ENCODE measurements around the gene NRXN3. TPM values are rescaled to one million over a fixed set of nuclear protein-coding genes. Genes with fewer than 3 reads are reported as not detected.
"Not testable (repeated sequence)": the region's sequence is repeated elsewhere in the genome, so short reads cannot be mapped to it uniquely, and the experiment has no call there.

The NRXN3 gene
- total RNA-seq, 1 donor from 2014 or later = 38.1 TPM

DNA sequence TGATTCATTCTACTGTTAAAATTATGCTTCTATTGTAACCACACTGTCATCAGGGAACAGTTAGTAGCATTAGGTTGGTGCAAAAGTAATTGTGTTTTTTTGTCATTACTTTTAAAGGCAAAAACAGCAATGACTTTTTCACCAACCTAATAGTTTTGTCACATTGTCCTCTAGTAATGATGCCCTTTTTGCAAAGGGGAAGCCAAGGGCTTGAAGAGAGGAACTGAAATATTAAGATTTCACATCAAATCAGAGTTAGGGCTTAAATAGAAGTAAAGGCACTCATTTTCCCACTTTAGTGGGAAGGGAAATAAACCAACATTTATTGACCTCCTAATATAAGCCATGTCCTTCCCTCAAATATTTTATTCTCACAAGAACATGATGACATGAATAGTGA lies 273.7 kb downstream of the NRXN3 start:
- DNase-seq (ENCODE audit: low spot score) = no peak
- no peak for ATAC-seq

DNA sequence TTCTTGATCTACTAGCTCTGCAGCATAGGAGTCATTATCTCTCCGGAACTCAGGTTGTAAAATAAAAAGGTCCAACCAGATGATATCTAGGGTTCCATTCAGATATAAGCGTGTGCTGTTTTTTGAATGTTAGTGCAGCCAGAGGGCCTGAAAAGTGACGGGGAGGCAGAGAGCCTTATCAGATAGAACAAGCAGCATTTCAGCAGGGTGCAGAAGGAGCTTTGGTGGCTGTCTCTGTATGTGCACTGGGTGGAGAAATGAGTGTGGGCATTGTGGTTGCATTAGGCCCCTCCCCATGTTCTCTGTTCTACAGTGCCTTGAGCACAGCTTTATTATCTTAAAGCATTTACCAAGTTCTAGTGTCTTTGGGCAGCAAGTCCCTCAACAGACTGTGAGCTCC lies 275.1 kb downstream of the NRXN3 start:
- no peak for DNase-seq (ENCODE audit: low spot score)
- no peak for ATAC-seq
- intact Hi-C loops (cut with DNase I) = no loop called here

More for the DNA sequence above, 273.7 kb downstream of the NRXN3 start:
- intact Hi-C loops (cut with DNase I) = no loop called here

DNA sequence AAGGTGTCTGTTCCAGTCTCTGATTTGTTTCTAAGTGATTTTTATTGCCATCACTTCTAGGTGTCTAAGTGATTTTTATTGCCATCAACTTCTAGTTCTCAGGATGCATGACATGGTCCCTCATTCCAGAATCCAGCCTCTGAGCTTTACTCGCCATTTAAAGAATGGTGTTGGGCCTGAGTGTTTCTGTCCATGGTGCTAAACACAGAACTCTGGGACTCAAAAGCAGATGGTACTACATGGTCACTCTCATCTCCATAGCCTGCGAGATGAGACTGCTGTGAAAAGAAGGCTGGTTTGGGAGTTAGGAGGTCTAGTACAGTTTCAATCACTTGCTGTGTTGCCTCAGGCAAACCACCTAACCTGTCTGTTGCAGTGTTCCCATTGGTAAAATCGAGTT lies 276.6 kb downstream of the NRXN3 start:
- DNase-seq (ENCODE audit: low spot score) (no peak), ATAC-seq (no peak)
- intact Hi-C loops (cut with DNase I) = no loop called here

DNA sequence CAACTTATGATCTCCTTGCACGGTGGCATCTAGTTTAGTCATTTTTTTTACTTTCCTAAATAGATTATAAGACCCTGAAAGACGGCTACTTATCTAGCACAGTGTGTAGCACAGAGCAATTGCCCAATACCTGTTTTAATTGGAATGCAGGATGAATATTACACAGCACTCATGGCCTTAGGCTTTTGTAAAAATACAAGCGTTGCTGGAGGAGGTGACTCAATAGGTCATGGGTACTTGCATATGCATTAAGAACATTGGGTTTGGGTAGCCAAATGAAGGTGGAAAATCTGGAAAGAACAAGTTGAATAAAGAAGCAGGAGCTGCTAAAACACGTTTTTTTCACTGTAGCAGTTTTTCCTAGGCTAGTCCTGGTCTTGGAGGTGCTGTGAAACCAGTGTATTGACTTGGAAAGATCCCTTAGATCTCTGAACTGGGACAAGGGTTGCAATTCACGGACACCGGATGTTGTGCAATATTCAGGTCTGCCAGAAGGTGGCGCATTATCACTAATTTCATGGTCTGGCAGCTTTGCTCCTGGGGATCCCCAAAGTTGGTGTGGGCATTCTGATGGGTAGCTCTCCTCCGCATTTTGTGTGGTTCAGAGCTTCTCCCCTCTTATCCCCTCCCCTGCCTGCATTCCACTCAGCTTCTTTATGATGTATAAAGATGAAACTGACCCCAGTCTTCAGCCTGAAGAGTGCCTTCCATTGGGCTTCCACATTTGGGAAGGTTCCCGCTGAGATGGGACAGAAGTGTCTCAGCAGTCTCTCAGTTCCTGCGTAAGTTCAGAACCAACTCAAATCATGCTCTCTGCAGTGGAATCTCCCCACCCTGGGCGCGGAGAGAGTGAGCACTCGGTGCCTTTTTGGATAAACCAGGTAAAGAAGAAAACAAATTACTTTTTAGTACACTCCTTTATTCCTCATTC lies 278.3 kb downstream of the NRXN3 start:
- intact Hi-C loops (cut with DNase I) = no loop called here
- ATAC-seq (no peak), DNase-seq (ENCODE audit: low spot score) (no peak)

DNA sequence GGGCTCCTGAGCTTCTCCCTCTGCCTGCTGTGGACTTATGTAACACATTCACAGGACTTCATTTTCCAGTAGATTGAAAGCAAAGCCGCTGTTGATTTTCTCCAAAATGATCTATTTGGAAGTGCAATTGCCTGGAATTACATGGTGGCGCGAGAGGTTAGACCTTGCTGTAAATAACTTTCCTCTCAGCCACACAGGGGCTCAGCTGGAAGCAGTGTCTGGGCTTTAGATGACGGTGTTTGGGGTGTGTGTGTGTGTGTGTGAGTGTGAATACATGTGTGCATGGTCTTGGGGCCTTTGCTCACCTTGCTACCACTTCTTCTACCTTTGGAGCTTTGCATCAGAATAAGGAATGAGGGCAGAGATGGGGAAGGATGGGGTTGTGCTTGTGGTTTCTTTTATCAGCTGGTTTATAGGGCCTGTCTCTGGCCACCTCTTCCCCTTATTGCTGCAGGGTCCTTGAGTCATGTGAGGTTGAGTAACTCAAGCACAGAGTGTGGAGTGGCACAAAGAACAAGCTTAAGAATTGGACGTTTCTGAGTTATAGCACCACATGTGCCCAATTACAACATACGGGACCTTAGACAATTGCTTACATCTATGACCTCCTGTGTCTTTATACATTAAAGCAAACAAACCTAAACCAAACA lies 280.6 kb downstream of the NRXN3 start:
- ATAC-seq (no peak), DNase-seq (ENCODE audit: low spot score) (no peak)
- intact Hi-C loops (cut with DNase I) = no loop called here

DNA sequence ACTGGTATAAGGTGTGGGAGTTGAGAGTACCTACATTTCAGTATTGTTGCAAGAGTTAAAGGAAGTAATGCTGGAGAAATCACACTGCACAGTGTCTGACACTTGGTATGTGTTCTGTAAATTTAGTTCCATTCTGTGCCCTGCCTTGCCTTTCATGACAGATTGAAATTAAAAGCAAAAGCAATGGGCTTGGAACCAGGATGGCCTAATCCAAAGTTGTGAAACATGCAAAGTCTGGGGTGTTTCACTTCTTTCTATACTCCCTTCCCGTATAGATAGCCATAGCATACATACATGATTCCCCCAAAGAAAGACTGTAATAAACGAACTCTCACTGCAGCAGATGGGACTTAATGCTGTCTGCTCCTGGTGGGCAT lies 281.1 kb downstream of the NRXN3 start:
- DNase-seq (ENCODE audit: low spot score) (no peak), ATAC-seq (no peak)
- intact Hi-C loops (cut with DNase I) = no loop called here

DNA sequence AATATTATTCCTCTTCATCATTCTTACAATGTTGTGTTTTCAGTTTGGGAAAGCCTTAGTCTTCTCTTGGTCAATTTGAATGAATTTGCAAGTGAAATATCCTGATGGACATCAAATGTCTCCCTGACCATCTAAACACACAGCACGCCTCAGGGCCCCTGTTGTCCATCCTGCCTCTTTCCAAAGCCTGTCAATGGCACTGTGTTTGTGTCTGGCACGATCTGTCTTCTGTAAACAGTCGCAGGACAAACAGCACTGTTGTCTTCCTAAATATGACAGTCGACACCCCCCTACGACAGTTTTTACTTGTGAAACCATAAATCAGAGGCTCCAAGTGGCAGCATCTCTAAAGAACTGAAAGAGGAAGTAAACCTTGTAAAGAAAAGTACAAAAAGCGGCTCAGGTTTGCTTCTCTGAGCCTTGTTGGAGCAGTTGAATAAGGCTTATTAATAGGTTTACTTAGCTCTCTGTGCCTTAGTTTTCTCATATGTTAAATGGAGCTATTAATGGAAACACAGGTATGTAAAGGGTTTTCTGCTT lies 285.8 kb downstream of the NRXN3 start:
- intact Hi-C loops (cut with DNase I) = no loop called here

DNA sequence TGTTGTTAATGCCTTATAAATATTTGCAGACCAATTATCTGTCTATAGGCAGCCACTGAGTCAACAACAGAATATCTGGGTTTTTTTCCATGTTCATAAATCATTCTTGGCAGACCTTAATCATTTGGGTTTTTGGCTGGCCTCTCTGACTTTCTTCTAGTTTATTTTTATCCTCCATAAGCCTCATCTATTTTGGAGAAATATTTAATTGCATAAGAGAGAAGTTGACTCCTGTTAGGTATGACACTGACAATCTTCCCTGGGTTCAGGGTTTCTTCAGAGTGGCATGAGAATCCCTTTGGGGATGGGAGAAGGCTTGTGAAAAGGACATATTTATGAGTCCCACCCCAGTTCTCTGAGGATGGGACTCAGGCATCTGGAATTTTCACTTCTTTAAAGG lies 299.8 kb downstream of the NRXN3 start:
- no peak for ATAC-seq
- intact Hi-C loops (cut with DNase I) = no loop called here
- DNase-seq (ENCODE audit: low spot score) = no peak

More for the DNA sequence above, 285.8 kb downstream of the NRXN3 start:
- ATAC-seq (no peak), DNase-seq (ENCODE audit: low spot score) (no peak)

DNA sequence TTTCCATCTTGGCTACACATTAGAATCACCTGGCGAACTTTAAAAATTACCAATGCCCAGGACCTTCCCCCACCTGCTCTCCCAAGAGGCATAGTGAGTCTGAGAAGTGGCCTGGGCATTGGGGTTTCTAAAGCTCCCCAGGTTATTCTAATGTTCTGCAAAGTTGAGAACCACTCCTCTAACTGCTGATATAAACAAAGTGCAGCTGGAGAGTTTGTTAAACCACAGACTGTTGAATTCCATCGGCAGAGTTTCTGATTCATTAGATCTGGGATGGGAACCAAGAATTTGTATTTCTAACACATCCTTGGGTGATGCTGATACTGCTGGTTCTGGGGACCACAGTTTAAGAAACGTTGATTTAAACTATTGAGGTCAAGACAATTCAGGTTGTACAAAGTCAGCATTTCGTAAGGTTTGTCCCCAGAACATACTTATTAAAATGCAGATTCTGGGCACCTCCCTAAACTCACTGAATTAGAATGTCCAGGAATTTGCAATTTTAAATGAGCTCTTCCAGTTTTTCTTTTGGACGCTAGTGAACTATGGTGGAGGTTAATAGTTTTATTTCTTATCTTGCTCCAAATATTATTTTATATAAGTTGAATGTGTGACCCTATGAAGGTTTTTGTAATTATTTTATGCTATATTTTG lies 309.1 kb downstream of the NRXN3 start:
- DNase-seq (ENCODE audit: low spot score) (no peak), ATAC-seq (no peak)
- intact Hi-C loops (cut with DNase I) = no loop called here

DNA sequence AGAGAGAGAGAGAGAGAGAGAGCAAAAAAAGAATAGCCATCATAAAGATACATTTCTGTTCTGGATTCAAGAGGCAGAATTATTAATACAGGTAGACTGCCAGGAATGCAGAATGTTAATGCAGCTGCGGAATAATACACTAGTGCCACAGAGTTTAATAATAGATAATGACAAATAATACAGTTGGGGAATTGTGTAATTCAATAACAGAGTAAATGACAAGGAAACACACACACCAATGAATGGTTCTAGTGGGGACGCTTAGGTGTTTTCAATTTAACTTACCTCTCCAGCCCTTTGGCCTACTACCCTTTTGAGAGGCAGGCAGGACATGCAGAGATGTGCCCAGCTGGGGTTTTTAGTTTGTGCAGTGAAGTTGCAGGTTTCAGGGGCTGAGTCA lies 313.9 kb downstream of the NRXN3 start:
- intact Hi-C loops (cut with DNase I) = no loop called here
- DNase-seq (ENCODE audit: low spot score) = no peak
- no peak for ATAC-seq

DNA sequence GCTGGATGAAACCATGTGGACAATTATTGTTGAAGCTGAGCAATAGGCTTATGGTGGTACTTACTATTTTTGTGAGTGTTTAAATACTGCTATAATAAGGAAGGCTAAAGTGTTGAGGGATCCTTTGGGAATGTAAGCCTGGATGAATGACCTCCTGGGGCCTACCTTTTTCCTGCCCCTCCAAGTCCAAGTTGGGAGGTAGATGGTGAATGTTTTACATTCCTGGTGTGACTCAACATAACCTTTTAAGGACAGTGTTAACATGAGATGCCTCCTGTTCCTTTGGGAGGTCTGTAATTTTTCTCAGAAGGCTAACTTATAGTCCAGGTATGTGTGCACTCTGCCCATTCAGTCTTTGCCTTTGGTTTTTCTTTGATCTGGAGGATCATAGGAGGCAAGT lies 315.9 kb downstream of the NRXN3 start:
- intact Hi-C loops (cut with DNase I) = no loop called here
- DNase-seq (ENCODE audit: low spot score) (no peak), ATAC-seq (no peak)

DNA sequence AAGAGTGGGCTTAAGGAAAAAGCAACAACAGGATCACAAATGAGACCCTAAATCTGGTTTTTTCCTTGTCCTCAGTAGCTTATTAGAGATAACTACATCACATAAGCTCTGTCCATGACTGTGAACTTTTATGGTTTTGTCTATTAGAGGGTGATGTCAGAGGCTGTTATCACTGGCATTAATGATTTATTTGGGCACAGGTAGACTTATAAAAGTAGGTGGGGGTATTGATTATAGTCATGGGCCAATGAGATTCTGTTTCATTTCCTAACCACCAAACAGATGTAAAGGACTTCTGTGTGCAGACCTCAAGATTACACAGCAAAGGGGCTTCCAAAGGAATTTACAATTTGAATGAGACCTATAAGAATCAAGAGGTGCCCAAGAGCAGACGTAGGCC lies 316.4 kb downstream of the NRXN3 start:
- intact Hi-C loops (cut with DNase I) = no loop called here
- ATAC-seq = no peak
- no peak for DNase-seq (ENCODE audit: low spot score)

DNA sequence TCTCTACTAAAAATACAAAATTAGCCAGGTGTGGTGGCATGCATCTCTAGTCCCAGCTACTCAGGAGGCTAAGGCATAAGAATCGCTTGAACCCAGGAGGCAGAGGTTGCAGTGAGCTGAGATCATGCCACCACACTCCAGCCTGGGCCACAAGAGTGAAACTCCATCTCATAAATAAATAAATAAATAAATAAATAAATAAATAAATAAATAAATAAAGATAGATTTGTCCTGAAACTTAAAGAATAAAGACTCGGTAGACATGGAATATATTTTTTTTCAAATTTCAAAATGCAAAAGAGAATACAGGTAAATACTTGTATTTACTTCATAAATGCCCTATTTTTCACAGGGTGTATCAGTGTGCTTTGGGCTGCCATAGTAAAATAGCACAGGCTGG lies 317.4 kb downstream of the NRXN3 start:
- ATAC-seq; DNase-seq (ENCODE audit: low spot score); intact Hi-C loops (cut with DNase I): not testable (repeated sequence)

DNA sequence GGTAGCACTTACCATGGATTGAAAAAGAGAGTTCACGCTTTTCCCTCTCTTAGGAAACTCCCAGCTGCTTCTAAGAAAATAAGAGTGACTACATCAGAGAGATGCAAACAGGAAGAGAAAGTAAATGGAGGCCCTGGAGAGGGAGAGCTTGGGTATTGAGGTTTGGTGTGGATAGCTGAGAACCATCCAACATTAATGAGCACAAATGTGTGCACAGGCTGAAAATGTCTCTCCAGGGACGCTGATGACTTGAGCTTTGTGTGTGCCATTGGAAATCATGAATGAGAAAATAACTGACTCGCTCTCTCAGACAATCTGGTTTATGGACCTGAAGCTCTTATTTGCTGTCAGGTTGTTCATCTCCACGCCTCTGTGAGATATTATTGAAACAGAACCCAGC lies 318.8 kb downstream of the NRXN3 start:
- DNase-seq (ENCODE audit: low spot score) (no peak), ATAC-seq (no peak)
- intact Hi-C loops (cut with DNase I) = no loop called here

DNA sequence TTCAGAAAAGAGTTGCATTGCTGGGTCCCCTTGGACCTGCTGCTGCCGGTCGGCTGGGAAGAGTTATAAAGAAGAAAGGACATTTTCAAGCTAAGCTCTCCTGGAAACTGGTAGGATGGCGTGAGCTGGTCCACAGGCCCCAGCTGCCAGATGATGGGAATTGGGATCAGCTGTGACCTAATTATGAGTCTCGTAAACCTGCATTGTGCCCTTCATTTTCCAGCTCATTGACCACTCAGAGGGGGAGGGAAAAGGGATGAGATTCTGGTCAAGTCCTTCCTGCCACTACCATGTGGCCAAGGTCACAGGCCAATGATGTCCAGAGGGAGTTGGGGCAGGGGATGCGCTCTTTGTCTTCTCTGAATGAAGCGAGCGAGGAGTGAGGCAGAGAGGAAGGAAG lies 320.9 kb downstream of the NRXN3 start:
- no peak for ATAC-seq
- intact Hi-C loops (cut with DNase I) = no loop called here
- DNase-seq (ENCODE audit: low spot score) = no peak

DNA sequence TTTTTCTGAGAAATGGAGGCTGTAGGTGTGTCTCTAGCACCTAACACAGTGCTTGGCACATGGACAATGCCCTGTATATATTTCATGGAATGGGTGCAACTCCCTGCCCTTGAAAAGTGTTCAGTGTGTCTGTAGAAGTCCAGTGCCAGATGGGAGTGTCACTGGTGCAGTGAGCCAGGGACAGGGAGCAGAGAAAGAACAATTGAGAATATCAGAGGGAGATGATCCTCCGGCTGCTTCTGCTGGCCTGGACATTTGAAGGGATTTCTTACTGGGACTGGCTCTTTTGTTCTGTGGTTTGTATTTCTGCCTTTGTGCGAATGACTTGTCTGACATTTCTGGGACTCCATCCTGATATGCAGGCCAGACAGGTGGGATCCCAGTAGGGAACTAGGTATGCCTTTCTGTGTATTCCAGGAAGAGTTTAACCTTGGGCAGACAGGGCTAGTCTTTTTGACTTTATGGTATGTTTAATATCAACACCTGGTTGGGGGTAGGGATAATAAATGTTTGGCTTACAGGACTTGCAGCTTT lies 328.0 kb downstream of the NRXN3 start:
- intact Hi-C loops (cut with DNase I) = no loop called here
- DNase-seq (ENCODE audit: low spot score) = no peak
- no peak for ATAC-seq

DNA sequence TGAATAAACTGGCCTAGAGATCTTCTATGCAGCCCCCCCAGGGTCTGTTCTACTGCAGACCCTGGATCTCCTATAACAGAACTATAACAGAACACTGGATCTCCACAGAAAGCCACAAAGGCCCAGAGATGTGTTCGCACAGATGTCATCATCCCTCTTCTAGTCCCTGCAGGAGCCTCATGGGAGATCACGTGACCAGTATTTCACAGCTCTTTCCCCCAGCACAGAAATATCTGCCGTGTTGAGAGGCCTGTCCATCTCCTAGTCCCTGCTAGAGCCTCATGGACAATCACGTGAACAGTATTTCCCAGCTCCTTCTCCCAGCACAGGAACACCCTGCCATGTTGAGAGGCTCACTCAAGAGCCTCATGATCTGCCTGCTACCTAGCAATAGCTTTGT lies 331.7 kb downstream of the NRXN3 start:
- intact Hi-C loops (cut with DNase I) = no loop called here
- DNase-seq (ENCODE audit: low spot score) (no peak), ATAC-seq (no peak)

DNA sequence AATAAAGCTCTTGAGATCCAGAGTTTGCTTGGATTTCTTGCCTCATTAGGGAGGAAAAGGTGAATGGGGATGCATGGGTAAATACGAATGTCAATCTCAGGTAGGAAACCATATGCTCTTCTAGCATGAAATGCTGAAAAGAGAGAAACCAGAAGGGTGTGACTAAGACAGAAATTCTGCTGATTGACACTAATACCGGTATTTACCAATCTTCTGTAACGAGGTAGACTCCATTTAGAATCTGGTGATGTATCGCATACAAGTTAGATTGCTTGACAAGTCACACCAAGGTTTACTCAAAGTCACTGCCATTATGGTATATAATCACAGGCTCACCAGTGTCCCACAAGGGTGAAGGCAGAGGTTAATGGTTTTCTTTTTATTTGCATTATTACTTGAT lies 337.9 kb downstream of the NRXN3 start:
- intact Hi-C loops (cut with DNase I) = no loop called here
- ATAC-seq (no peak), DNase-seq (ENCODE audit: low spot score) (no peak)

DNA sequence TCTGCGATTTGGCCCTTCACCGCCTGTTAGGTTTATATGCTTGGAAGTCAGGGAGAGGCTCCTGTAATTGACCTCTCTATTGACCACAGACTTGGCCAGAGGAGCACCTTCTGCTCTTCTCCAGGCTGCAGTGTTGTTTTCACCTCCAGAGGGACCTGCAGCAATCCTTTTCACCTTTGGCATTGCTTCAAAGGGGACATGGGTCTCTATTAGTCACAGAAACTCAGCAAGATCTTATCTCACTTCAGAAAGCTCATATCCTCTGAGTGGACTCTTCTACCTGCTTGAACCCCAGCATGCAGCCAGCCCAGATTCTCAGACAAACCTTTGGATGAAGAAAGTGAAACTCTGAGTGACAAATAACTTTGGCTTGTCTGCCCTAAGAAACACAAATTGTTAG lies 339.3 kb downstream of the NRXN3 start:
- DNase-seq (ENCODE audit: low spot score) = no peak
- no peak for ATAC-seq
- intact Hi-C loops (cut with DNase I) = no loop called here

DNA sequence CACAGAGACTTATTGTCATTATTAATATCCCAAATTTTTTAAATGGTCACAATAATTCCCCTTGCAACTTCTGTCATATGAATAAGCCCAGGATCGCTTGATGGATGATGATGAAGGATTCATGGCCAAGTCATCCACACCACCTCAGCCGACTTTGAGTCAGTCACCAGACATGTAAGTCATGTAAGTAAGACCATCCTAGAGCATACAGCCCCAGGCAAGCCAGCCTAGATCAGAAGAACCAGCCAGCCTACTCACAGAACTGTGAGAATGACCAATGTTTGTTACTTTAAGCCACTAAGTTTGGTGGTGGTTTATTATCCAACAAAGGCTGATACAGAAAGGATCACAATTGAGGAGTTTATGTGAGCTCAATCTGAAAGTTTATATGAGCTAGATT lies 341.8 kb downstream of the NRXN3 start:
- DNase-seq (ENCODE audit: low spot score) = no peak
- ATAC-seq = no peak
- intact Hi-C loops (cut with DNase I) = no loop called here

Measured in sciatic nerve (tissue), 2 donors.